Testis (tissue), 3 donors: ENCODE data around the gene FUT6. TPM values are rescaled to one million over a fixed set of nuclear protein-coding genes. Genes with fewer than 3 reads are reported as not detected.

ENCODE experiments used
- polyA plus RNA-seq: library from polyadenylated mRNA; stranded (reverse); fragments of 350-450 nt; fragmentation: Illumina TruSeq; extraction: RNeasy Lipid Tissue Mini Kit (QIAGEN cat#74804); gene quantifications from one replicate; pipeline ENCODE4 v1.2.3, GENCODE V29; 2014; ENCODE audit warnings: low read depth, low replicate concordance; ENCODE audit not compliant: insufficient read depth
- total RNA-seq, 2 donors: library from RNA; depleted of rRNA; stranded (reverse); fragments of >200 nt; gene quantifications; one replicate each; pipeline ENCODE4 v1.2.3, GENCODE V29; 2016

FUT6 gene
- total and polyA plus RNA-seq, 3 donors from 2014 or later: 0.19 to 0.84 (median 0.39) TPM

Other genes with a start within 250 kb of the FUT6 start
- 100 to 1,000 TPM; 173 to 209 TPM for gene SAFB2, start 216.9 kb downstream of the FUT6 start, total RNA-seq
- 84.1 TPM for gene SAFB2, start 216.9 kb downstream of the FUT6 start, polyA plus RNA-seq
- gene SAFB, start 216.6 kb downstream of the FUT6 start, total RNA-seq: 100 to 1,000 TPM; 202 to 220 TPM
- gene SAFB, start 216.6 kb downstream of the FUT6 start, polyA plus RNA-seq: 83.2 TPM
- gene MICOS13, start 159.2 kb downstream of the FUT6 start, total RNA-seq: 100 to 1,000 TPM in 1 of 2 donors, 10 to 100 TPM in 1; 98.0 to 198 TPM
- gene MICOS13, start 159.2 kb downstream of the FUT6 start, polyA plus RNA-seq: 152 TPM
- 10 to 100 TPM; 18.8 to 21.0 TPM for gene HSD11B1L, start 158.7 kb downstream of the FUT6 start, total RNA-seq
- 8.1 TPM for gene HSD11B1L, start 158.7 kb downstream of the FUT6 start, polyA plus RNA-seq
- 100 to 1,000 TPM; 331 to 531 TPM for gene RPL36, start 149.4 kb downstream of the FUT6 start, total RNA-seq
- gene RPL36, start 149.4 kb downstream of the FUT6 start, polyA plus RNA-seq: 497 TPM
- gene LONP1, start 119.6 kb downstream of the FUT6 start, total RNA-seq: 100 to 1,000 TPM; 100 to 133 TPM
- 48.1 TPM for gene LONP1, start 119.6 kb downstream of the FUT6 start, polyA plus RNA-seq
- gene CATSPERD, start 119.1 kb downstream of the FUT6 start, total RNA-seq: 1 to 10 TPM; 6.1 to 9.3 TPM
- gene CATSPERD, start 119.1 kb downstream of the FUT6 start, polyA plus RNA-seq: 31.3 TPM
- 10 to 100 TPM; 24.0 to 35.0 TPM for gene PRR22, start 55.0 kb downstream of the FUT6 start, total RNA-seq
- 54.9 TPM for gene PRR22, start 55.0 kb downstream of the FUT6 start, polyA plus RNA-seq
- gene DUS3L, start 48.5 kb downstream of the FUT6 start, total RNA-seq: 100 to 1,000 TPM in 1 of 2 donors, 10 to 100 TPM in 1; 92.2 to 114 TPM
- 75.6 TPM for gene DUS3L, start 48.5 kb downstream of the FUT6 start, polyA plus RNA-seq
- 10 to 100 TPM in 1 of 2 donors, 1 to 10 TPM in 1; 6.5 to 13.5 TPM for gene NRTN, start 34.6 kb downstream of the FUT6 start, total RNA-seq
- 1.7 TPM for gene NRTN, start 34.6 kb downstream of the FUT6 start, polyA plus RNA-seq
- gene FUT3, start 11.7 kb upstream of the FUT6 start, total RNA-seq: 1 to 10 TPM; 1.1 to 4.4 TPM
- gene FUT3, start 11.7 kb upstream of the FUT6 start, polyA plus RNA-seq: 3.5 TPM
- 1 to 10 TPM in 1 of 2 donors, under 1 TPM in 1; 0.87 to 1.1 TPM for gene FUT5, start 30.8 kb upstream of the FUT6 start, total RNA-seq
- 0.20 TPM for gene FUT5, start 30.8 kb upstream of the FUT6 start, polyA plus RNA-seq
- gene NDUFA11, start 64.1 kb upstream of the FUT6 start, total RNA-seq: 100 to 1,000 TPM; 167 to 194 TPM
- 170 TPM for gene NDUFA11, start 64.1 kb upstream of the FUT6 start, polyA plus RNA-seq
- 1 to 10 TPM; 7.4 to 7.7 TPM for gene VMAC, start 65.2 kb upstream of the FUT6 start, total RNA-seq
- 3.4 TPM for gene VMAC, start 65.2 kb upstream of the FUT6 start, polyA plus RNA-seq
- gene CAPS, start 74.6 kb upstream of the FUT6 start, total RNA-seq: 10 to 100 TPM in 1 of 2 donors, 1 to 10 TPM in 1; 9.4 to 13.9 TPM
- gene CAPS, start 74.6 kb upstream of the FUT6 start, polyA plus RNA-seq: 20.9 TPM
- 100 to 1,000 TPM; 145 to 148 TPM for gene RANBP3, start 138.4 kb upstream of the FUT6 start, total RNA-seq
- 142 TPM for gene RANBP3, start 138.4 kb upstream of the FUT6 start, polyA plus RNA-seq